ENCODE measurements around the gene DTNB. TPM values are rescaled to one million over a fixed set of nuclear protein-coding genes. Genes with fewer than 3 reads are reported as not detected.

Gene DTNB
- total and polyA plus RNA-seq, 10 of the 15 experiments (the other 5 are each of a cell fraction or from before 2014, with no cell fraction given): 4.5 to 30.6 (median 11.9) TPM

DNA sequence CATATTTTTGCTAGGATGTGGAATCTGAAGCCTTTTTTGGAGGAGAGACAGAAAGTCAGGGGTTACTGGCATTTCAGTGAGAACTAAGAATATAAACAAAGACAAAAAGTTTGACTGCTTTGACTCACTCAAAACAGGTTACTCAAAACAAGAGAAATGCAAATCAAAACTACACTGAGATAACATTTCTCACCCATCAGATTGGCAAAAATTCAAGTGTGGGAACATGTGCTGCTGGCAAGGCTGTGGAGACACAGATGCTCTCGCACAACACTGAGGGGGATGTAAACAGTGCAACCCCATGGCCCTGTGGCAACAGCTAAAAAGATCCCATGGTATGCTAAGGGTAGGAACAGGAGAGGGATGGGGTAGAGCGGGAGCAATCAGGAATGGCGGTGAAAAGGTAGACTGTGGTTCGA, 86.6 kb downstream of the DTNB start (continued):
- peak; percentile 67; the same call in 1 of the 2 replicates for TF ChIP-seq GABPA (IDR thresholded peaks at IDR 0.05; ENCODE audit: low read depth)
- TF ChIP-seq ESRRA (IDR thresholded peaks at IDR 0.05; ENCODE audit: low read length): no peak
- TF ChIP-seq CREB1 (IDR thresholded peaks at IDR 0.05; ENCODE audit: low read depth): peak; percentile 64
- TF ChIP-seq EGR1 (IDR thresholded peaks at IDR 0.05; ENCODE audit: borderline replicate concordance in 1 of 2, low read depth in 2 of 2, low read length in 2 of 2): no peak
- no peak for TF ChIP-seq KDM1A (IDR thresholded peaks at IDR 0.05; ENCODE audit: borderline replicate concordance)
- TF ChIP-seq, protein P1, sequence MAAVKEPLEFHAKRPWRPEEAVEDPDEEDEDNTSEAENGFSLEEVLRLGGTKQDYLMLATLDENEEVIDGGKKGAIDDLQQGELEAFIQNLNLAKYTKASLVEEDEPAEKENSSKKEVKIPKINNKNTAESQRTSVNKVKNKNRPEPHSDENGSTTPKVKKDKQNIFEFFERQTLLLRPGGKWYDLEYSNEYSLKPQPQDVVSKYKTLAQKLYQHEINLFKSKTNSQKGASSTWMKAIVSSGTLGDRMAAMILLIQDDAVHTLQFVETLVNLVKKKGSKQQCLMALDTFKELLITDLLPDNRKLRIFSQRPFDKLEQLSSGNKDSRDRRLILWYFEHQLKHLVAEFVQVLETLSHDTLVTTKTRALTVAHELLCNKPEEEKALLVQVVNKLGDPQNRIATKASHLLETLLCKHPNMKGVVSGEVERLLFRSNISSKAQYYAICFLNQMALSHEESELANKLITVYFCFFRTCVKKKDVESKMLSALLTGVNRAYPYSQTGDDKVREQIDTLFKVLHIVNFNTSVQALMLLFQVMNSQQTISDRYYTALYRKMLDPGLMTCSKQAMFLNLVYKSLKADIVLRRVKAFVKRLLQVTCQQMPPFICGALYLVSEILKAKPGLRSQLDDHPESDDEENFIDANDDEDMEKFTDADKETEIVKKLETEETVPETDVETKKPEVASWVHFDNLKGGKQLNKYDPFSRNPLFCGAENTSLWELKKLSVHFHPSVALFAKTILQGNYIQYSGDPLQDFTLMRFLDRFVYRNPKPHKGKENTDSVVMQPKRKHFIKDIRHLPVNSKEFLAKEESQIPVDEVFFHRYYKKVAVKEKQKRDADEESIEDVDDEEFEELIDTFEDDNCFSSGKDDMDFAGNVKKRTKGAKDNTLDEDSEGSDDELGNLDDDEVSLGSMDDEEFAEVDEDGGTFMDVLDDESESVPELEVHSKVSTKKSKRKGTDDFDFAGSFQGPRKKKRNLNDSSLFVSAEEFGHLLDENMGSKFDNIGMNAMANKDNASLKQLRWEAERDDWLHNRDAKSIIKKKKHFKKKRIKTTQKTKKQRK (IDR thresholded peaks at IDR 0.05; ENCODE audit: low read depth, low read length): no peak
- peak; percentile 82; the same call in 1 of the 2 replicates for TF ChIP-seq BACH1 (IDR thresholded peaks at IDR 0.05; ENCODE audit: borderline replicate concordance)
- TF ChIP-seq NFYA (IDR thresholded peaks at IDR 0.05; ENCODE audit: borderline replicate concordance, low read depth, low read length): no peak
- TF ChIP-seq TARDBP (IDR thresholded peaks at IDR 0.05; ENCODE audit: borderline replicate concordance): no peak
- TF ChIP-seq, protein P2, sequence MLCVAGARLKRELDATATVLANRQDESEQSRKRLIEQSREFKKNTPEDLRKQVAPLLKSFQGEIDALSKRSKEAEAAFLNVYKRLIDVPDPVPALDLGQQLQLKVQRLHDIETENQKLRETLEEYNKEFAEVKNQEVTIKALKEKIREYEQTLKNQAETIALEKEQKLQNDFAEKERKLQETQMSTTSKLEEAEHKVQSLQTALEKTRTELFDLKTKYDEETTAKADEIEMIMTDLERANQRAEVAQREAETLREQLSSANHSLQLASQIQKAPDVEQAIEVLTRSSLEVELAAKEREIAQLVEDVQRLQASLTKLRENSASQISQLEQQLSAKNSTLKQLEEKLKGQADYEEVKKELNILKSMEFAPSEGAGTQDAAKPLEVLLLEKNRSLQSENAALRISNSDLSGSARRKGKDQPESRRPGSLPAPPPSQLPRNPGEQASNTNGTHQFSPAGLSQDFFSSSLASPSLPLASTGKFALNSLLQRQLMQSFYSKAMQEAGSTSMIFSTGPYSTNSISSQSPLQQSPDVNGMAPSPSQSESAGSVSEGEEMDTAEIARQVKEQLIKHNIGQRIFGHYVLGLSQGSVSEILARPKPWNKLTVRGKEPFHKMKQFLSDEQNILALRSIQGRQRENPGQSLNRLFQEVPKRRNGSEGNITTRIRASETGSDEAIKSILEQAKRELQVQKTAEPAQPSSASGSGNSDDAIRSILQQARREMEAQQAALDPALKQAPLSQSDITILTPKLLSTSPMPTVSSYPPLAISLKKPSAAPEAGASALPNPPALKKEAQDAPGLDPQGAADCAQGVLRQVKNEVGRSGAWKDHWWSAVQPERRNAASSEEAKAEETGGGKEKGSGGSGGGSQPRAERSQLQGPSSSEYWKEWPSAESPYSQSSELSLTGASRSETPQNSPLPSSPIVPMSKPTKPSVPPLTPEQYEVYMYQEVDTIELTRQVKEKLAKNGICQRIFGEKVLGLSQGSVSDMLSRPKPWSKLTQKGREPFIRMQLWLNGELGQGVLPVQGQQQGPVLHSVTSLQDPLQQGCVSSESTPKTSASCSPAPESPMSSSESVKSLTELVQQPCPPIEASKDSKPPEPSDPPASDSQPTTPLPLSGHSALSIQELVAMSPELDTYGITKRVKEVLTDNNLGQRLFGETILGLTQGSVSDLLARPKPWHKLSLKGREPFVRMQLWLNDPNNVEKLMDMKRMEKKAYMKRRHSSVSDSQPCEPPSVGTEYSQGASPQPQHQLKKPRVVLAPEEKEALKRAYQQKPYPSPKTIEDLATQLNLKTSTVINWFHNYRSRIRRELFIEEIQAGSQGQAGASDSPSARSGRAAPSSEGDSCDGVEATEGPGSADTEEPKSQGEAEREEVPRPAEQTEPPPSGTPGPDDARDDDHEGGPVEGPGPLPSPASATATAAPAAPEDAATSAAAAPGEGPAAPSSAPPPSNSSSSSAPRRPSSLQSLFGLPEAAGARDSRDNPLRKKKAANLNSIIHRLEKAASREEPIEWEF (IDR thresholded peaks at IDR 0.05; ENCODE audit: insufficient replicate concordance, low read depth, low read length): no peak
- TF ChIP-seq, protein P3, sequence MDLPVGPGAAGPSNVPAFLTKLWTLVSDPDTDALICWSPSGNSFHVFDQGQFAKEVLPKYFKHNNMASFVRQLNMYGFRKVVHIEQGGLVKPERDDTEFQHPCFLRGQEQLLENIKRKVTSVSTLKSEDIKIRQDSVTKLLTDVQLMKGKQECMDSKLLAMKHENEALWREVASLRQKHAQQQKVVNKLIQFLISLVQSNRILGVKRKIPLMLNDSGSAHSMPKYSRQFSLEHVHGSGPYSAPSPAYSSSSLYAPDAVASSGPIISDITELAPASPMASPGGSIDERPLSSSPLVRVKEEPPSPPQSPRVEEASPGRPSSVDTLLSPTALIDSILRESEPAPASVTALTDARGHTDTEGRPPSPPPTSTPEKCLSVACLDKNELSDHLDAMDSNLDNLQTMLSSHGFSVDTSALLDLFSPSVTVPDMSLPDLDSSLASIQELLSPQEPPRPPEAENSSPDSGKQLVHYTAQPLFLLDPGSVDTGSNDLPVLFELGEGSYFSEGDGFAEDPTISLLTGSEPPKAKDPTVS (IDR thresholded peaks at IDR 0.05; ENCODE audit: low read depth, low read length): no peak
- no peak; the same call in 1 of the 2 replicates for TF ChIP-seq RCOR1 (conservative IDR thresholded peaks at IDR 0.05; ENCODE audit: low read depth, low read length)
- peak; percentile 79 for TF ChIP-seq MEF2B (IDR thresholded peaks at IDR 0.05; ENCODE audit: partially characterized antibody, poor library complexity, severe bottlenecking)
- peak; percentile 100 for TF ChIP-seq JUNB (IDR thresholded peaks at IDR 0.05)
- peak; percentile 99 for TF ChIP-seq POU2F2 (IDR thresholded peaks at IDR 0.05; ENCODE audit: borderline replicate concordance, low read depth, low read length)
- TF ChIP-seq CBX5 (IDR thresholded peaks at IDR 0.05; ENCODE audit: low read depth): peak; percentile 34; the same call in 1 of the 2 replicates
- TF ChIP-seq NBN (IDR thresholded peaks at IDR 0.05): no peak
- TF ChIP-seq, protein P4, sequence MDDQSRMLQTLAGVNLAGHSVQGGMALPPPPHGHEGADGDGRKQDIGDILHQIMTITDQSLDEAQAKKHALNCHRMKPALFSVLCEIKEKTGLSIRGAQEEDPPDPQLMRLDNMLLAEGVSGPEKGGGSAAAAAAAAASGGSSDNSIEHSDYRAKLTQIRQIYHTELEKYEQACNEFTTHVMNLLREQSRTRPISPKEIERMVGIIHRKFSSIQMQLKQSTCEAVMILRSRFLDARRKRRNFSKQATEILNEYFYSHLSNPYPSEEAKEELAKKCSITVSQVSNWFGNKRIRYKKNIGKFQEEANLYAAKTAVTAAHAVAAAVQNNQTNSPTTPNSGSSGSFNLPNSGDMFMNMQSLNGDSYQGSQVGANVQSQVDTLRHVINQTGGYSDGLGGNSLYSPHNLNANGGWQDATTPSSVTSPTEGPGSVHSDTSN (IDR thresholded peaks at IDR 0.05; ENCODE audit: insufficient replicate concordance, low read depth, low read length): no peak
- peak in 1 of 2 experiments; percentile 75; a peak in 1 of 4 replicates for TF ChIP-seq ETV6 (conservative IDR thresholded peaks at IDR 0.05 in 1 of 2, IDR thresholded peaks at IDR 0.05 in 1 of 2; ENCODE audit: borderline replicate concordance in 1 of 2, low read depth in 1 of 2)
- peak; percentile 84 to 89 for TF ChIP-seq IKZF2 (IDR thresholded peaks at IDR 0.05)

Measured in GM12878 (cell line).